ENCODE data around the gene TBC1D22B.

TBC1D22B gene

DNA sequence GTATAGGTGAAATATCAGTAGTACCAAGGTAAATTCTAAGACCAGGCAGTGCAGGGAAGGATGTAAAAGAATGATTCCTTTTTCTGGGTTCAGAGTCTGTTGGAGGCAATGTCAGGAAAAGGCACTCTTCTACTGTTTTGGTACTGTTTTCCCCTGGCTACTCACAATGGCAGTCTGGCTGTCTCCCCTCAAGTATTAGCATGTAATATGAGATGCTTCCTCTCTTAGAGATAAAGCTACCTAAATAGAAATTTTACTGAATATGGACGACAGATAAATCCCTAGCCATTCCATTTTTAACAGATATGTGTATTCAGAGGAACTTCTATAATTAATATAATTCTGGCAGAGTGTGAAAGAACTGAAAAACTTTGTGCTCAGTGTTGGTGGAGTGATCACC is 99.7 kb downstream of the TBC1D22B start:
- no peak for DNase-seq (ENCODE audit: low spot score)

- no peak for DNase-seq (ENCODE audit: low spot score)
Observed at GRCh38 chr6:37357860-37358259, 100.3 kb downstream of the TBC1D22B start.

GRCh38 chr6:37359039-37359438 is 101.5 kb downstream of the TBC1D22B start:
- no peak for DNase-seq (ENCODE audit: low spot score)

GRCh38 chr6:37362101-37362828 is 104.7 kb downstream of the TBC1D22B start:
- no peak for DNase-seq (ENCODE audit: low spot score)

DNA sequence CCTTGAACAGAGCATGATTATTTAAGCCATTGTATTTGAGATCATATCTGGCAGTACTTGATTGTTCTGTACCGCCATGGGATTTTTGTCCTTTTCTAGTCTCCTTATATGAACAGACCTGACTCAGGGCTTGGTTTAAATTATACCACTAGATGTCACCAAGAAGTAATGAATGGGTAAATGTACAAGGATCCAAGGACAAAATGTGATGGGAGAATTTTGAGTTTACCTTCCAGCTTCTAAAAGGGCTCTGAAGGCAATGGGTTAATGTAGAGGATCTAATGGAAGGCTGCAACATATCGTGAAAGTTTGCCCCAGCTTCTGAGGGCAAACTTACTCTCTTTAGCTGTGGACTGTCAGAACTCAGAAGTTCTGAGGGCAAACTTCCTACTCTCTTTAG is 108.2 kb downstream of the TBC1D22B start:
- no peak for DNase-seq (ENCODE audit: low spot score)

GRCh38 chr6:37366910-37367309 is 109.3 kb downstream of the TBC1D22B start:
- DNase-seq (ENCODE audit: low spot score), result no peak

DNA sequence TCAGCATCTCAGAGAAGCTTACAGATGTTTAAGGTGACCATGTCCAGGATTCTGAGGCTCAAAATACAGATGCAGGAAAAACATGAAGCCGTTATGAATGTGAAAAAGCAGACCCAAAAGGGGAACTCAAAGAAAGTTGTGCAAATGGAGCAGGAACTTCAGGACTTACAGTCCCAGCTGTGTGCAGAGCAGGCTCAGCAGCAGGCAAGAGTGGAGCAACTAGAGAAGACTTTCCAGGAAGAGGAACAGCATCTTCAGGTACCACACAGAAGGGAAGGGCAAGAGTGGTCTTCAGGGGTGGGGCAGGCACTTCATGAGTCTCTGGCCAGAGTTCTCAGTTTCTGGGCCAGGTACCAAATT is 111.4 kb downstream of the TBC1D22B start:
- DNase-seq (ENCODE audit: low spot score), result no peak

DNA sequence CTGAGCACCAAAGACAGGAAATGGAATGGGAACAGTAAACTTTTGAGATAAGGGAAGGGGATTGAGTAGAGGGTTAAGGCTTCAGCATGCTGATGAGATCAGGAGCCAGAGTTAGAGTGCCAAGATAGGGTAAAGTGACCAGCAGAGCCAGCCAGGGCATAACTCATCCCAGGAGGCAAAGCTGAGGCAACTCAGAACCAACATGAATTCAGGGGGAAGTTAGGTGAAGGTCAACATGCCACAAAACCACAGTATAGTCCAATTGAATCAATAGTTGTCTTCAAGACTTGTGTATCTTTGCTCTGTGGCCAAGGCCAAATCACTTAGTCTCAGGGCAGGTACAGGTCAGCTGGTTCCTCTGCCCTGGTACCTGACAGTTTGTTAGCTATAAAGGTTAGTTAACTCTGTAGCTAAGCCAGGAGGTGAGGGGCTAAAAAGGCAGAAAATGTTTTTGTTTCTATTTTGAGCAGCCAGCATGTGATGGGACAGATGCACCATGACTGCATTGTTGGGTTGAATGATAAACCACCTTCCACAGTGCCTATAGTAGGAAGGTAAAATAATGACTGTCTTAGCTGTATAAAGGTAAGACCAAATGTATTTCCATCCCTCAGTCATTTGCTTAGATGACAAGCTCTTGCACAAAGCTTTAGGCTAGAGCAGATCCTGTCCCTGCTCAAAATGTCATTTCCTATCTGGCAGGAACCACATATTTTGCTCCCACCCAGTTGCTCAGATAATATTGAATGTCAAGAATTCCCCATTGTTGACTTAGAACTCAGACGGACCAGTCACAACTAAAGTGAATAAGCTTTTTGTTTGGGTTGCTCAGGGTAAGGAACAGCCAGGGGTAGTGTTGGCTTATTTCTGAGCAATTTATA is 112.0 kb downstream of the TBC1D22B start:
- DNase-seq (ENCODE audit: low spot score), result peak; percentile 14

DNA sequence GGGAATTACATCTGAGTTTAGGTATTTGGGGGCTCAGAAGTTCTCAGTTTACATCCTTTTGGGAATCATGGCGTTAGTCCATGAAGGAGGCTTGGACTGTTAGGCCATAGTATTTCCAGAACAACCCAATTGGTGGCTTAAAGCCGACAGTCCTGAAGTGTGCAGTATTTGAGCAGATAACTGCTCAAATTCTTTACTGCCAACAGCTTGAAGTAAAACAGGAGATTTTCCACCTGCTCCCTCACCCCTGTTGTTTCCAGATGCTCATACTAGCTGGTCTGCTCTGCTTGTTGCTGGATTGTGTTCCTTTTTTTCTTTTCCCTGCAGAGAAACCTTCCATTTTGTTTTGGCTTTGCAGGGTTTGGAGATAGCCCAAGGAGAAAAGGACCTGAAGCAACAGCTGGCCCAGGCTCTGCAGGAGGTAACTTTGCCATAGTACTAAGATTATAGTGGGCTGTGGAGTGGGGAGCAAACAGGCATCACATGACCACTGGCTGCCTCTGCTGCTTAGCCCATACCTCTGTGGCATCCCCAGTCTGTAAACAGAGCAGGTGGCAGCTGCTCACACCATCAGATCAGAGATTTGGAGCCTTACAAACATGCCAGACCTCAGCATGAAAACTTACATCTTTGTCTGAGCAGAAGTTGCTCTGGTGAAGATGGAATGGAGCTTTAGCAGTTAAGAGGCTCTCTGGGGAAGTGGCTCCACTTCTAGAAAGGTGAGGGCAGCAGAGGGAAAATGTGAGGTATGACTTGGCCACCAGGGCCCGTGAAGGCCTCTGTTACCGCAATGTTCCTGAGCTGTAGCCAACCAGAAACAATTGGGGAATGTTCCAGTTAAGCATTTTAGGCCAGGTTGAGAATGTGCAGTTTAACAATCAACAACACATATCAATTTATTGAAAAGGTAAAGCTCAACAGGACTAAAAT is 113.8 kb downstream of the TBC1D22B start:
- DNase-seq (ENCODE audit: low spot score), result no peak

GRCh38 chr6:37372116-37372515 is 114.5 kb downstream of the TBC1D22B start:
- DNase-seq (ENCODE audit: low spot score), result no peak

- no peak for DNase-seq (ENCODE audit: low spot score)
Observed at GRCh38 chr6:37373822-37374471, 116.4 kb downstream of the TBC1D22B start.

DNA sequence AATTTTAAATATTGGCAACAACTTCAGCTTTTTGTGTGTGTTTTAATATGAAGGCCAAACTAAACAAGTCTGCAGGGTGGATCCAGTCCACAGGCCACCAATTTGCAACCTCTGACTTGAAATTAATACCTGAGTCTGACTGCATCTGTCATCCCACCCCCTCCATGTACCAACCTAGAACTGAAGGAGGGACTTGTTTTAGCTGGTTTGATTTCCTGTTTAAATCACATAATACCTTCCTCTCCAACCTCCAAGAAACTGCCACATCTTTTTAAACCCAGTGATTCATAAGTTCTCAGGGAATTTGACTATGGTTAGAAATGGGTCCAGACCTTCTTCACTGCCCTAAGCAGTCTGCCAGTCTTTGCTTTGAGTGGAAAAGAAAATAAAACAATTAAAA is 117.8 kb downstream of the TBC1D22B start:
- no peak for DNase-seq (ENCODE audit: low spot score)

DNA sequence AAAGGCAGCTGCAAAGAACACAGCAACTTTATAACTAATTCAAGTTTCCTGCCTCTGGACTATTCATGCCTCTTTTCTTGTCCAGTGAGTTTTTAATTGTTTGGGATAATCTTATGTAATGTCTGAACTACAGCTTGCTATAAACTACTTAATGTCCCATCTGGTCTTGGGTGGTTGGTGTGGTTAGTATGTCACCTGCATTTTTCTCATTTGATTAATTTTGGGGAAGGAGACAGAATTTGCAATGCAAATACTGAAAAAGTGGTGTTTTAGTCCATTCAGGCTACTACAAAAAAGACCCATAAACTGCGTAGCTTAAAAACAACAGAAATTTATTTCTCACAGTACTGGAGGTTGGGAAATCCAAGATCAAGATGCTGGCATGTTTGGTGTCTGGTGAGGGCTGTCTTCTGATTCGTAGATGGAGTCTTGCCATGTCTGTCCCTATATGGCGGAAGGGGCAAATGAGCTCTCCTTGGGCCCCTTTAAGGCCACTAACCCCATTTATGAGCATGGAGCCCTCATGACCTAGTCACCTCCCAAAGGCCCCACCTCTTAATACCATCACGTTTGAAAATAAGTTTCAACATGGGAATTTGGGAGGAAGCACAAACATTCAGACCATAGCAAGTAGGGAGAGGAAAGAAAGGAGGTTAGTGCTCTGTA is 118.6 kb downstream of the TBC1D22B start:
- DNase-seq (ENCODE audit: low spot score), result no peak

GRCh38 chr6:37381579-37381978 is 124.0 kb downstream of the TBC1D22B start:
- peak; percentile 46 for DNase-seq (ENCODE audit: low spot score)
